ENCODE measurements around the gene GABPB2.

GRCh38 chr1:151137789-151138188 is 67.2 kb downstream of the GABPB2 start:
- TF ChIP-seq POLR2A (IDR thresholded peaks at IDR 0.05): no peak
- TF ChIP-seq CTCF (IDR thresholded peaks at IDR 0.05): no peak

Data from gastroesophageal sphincter (tissue), 3 donors.